HEK293T (cell line): ENCODE data around the gene CEACAM19.
A peak's percentile ranks its signal among the peaks of the same experiment; 100 is the strongest.
"Not testable (repeated sequence)": the region's sequence is repeated elsewhere in the genome, so short reads cannot be mapped to it uniquely, and the experiment has no call there.

Experiments used
- CTCF ChIA-PET: fragments of 350-600 bp; formaldehyde crosslinking; extraction: SDS; loops from one replicate; lab custom pipeline; 2021; ENCODE audit warnings: antibody characterized with exemption, inconsistent platforms; lab: Yijun Ruan, JAX
- POLR2A ChIA-PET: fragments of 350-600 bp; formaldehyde crosslinking; extraction: SDS; loops from one replicate; lab custom pipeline; 2020; ENCODE audit warnings: antibody characterized with exemption, inconsistent platforms; lab: Yijun Ruan, JAX
- DNase-seq: peaks from one replicate; pipeline ENCODE4 v3.0.0; 2012; ENCODE audit warnings: mixed read lengths; ENCODE audit errors: extremely low spot score
- ARNT ChIP-seq: fragments of 450-650 bp; IDR thresholded peaks from 2 replicates; pipeline ENCODE4 v1.6.1; 2017; ENCODE audit warnings: mild to moderate bottlenecking
- CTBP1 ChIP-seq: fragments of 450-650 bp; IDR thresholded peaks from 2 replicates; pipeline ENCODE4 v1.6.1; 2016; ENCODE audit warnings: borderline replicate concordance
- ELF4 ChIP-seq: fragments of 450-650 bp; IDR thresholded peaks from 2 replicates; pipeline ENCODE4 v1.6.1; 2017; ENCODE audit warnings: antibody characterized with exemption
- FOXA1 ChIP-seq: fragments of 450-650 bp; IDR thresholded peaks from 2 replicates; pipeline ENCODE4 v1.6.1; 2016; ENCODE audit warnings: mild to moderate bottlenecking
- FOXK2 ChIP-seq: fragments of 450-650 bp; IDR thresholded peaks from 2 replicates; pipeline ENCODE4 v1.6.1; 2016; ENCODE audit warnings: mild to moderate bottlenecking
- FOXM1 ChIP-seq: fragments of 450-650 bp; IDR thresholded peaks from 2 replicates; pipeline ENCODE4 v1.6.1; 2017; ENCODE audit warnings: mild to moderate bottlenecking, borderline replicate concordance
- HDGF ChIP-seq: fragments of 450-650 bp; IDR thresholded peaks from 2 replicates; pipeline ENCODE4 v1.6.1; 2017; ENCODE audit warnings: antibody characterized with exemption, borderline replicate concordance
- L3MBTL2 ChIP-seq: fragments of 450-650 bp; conservative IDR thresholded peaks from 2 replicates; pipeline ENCODE4 v1.6.1; 2016; ENCODE audit warnings: mild to moderate bottlenecking
- NFRKB ChIP-seq: fragments of 450-650 bp; IDR thresholded peaks from 2 replicates; pipeline ENCODE4 v1.6.1; 2016; ENCODE audit warnings: mild to moderate bottlenecking, moderate library complexity
- PKNOX1 ChIP-seq: fragments of 450-650 bp; IDR thresholded peaks from 2 replicates; pipeline ENCODE4 v1.6.1; 2016
- SP1 ChIP-seq: fragments of 450-650 bp; IDR thresholded peaks from 2 replicates; pipeline ENCODE4 v1.6.1; 2017
- SUZ12 ChIP-seq: fragments of 450-650 bp; IDR thresholded peaks from 2 replicates; pipeline ENCODE4 v1.6.1; 2016; ENCODE audit warnings: mild to moderate bottlenecking
- TARDBP ChIP-seq: fragments of 450-650 bp; IDR thresholded peaks from 2 replicates; pipeline ENCODE4 v1.6.1; 2016
- ZNF384 ChIP-seq: fragments of 450-650 bp; IDR thresholded peaks from 2 replicates; pipeline ENCODE4 v1.6.1; 2016

CEACAM19 gene

GRCh38 chr19:44668985-44669764 is 2.1 kb upstream of the CEACAM19 start:
- TF ChIP-seq FOXA1 (no peak), ARNT (no peak), SUZ12 (no peak), TARDBP (no peak), HDGF (no peak), PKNOX1 (no peak), SP1 (no peak), FOXM1 (no peak), FOXK2 (no peak), ZNF384 (no peak), L3MBTL2 (no peak), ELF4 (no peak)
- ChIA-PET POLR2A (no interaction called here), CTCF (no interaction called here)
- DNase-seq, result no peak

- CTCF ChIA-PET, POLR2A ChIA-PET, DNase-seq: not testable (repeated sequence)
Measured at GRCh38 chr19:44670027-44670426, 1.3 kb upstream of the CEACAM19 start.

- POLR2A ChIA-PET, result no interaction called here
- CTCF ChIA-PET, result no interaction called here
- no peak for TF ChIP-seq L3MBTL2
- DNase-seq, result no peak
Measured at GRCh38 chr19:44672226-44672625, 944 bp downstream of the CEACAM19 start.

- no peak for TF ChIP-seq ZNF384
- no peak for TF ChIP-seq CTBP1
- TF ChIP-seq FOXM1, result no peak
- no peak for TF ChIP-seq ELF4
- no peak for TF ChIP-seq SUZ12
- TF ChIP-seq FOXA1, result no peak
- DNase-seq, result no peak
- POLR2A ChIA-PET, result no interaction called here
- CTCF ChIA-PET, result no interaction called here
Measured at GRCh38 chr19:44673510-44673909, 2.2 kb downstream of the CEACAM19 start.

- ChIA-PET CTCF (no interaction called here), POLR2A (no interaction called here)
- no peak for TF ChIP-seq FOXM1
- DNase-seq, result no peak
Measured at GRCh38 chr19:44675521-44675920, 4.2 kb downstream of the CEACAM19 start.

GRCh38 chr19:44677019-44677811 is 5.9 kb downstream of the CEACAM19 start:
- POLR2A ChIA-PET, result interaction anchor here (0.6 to 1.5 kb wide), 6 partner anchors 14 to 238 kb away, joined by 3 to 5 read pairs (median 4); partner anchors contain the start of gene PVR
- CTCF ChIA-PET, result interaction anchor here (0.7 to 1.7 kb wide), 2 partner anchors 27 to 107 kb away, joined by 4 read pairs; no protein-coding TSS in a partner anchor
- peak; percentile 70 for DNase-seq
- TF ChIP-seq HDGF, result no peak
- TF ChIP-seq SP1, result no peak
- TF ChIP-seq FOXM1, result no peak
- no peak for TF ChIP-seq SUZ12
- TF ChIP-seq L3MBTL2, result peak; percentile 39; the same call in 1 of the 2 replicates

GRCh38 chr19:44680536-44680935 is 9.3 kb downstream of the CEACAM19 start:
- POLR2A ChIA-PET, result no interaction called here
- no peak for TF ChIP-seq L3MBTL2
- no peak for TF ChIP-seq TARDBP
- TF ChIP-seq SP1, result no peak
- TF ChIP-seq PKNOX1, result no peak
- no peak for TF ChIP-seq ELF4
- TF ChIP-seq HDGF, result no peak
- TF ChIP-seq SUZ12, result no peak
- no peak for TF ChIP-seq FOXA1
- TF ChIP-seq FOXK2, result no peak
- TF ChIP-seq NFRKB, result no peak
- TF ChIP-seq FOXM1, result no peak
- TF ChIP-seq ARNT, result no peak
- CTCF ChIA-PET, result no interaction called here

More at GRCh38 chr19:44680536-44680935, 9.3 kb downstream of the CEACAM19 start:
- no peak for DNase-seq
